Measurements from ENCODE around the gene CDC42EP4.

The CDC42EP4 gene

DNA sequence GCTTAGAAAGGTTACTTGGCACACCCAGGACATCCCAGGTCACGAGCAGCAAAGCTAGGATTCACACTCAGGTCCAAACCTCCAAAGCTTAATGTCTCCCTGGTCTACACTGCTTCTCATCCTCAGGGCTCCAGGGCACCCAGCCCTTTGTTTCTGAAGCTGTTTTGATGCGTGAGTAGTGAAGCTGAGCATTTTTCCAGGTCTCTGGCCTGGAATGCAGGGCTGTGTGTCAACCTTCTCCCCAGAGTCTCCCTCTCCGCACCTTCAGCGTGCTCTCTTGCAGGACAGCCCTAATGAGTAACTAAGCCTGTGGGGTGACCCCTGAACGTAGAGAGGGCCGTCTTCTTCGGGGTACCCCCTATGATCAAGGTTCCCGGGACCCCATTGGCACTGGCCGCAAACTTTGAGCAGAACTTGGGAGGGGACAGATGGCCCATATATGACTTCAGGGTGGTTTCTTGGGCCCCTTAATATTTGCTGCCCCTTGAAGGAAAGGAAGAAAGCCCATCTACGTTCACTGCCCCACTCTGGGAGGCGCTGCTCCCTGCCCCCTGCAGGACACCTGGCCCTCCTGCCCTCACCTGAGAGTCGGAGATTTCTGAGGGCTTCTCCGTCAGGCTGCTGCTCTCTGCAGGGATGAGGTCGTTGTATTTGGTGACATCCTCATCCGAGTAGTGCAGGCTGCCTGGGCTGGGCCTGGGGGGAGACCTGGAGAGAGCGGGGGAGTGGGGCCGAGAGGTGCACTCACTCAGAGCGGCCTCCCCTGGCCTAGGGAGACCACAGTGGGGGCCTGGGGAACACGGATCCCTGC lies 36.4 kb upstream of the CDC42EP4 start:
- in situ Hi-C loops (cut with HindIII; ENCODE audit: low pct_ligation_motif_present, low sequenced_read_pairs), result no loop called here
- no peak overlapping the region for H3K4me3 ChIP-seq (ENCODE audit: low read depth, low read length)
- no peak for TF ChIP-seq CTCF (IDR thresholded peaks at IDR 0.05; ENCODE audit: low read depth, low read length, missing control alignments)
- H3K27me3 ChIP-seq (replicated peaks), result no peaks in the 10 kb centered on the region
- DNase-seq, result no peak
- H3K36me3 ChIP-seq (replicated peaks), result no peaks in the 10 kb centered on the region
- H3K27ac ChIP-seq, result no peak overlapping the region

GRCh38 chr17:73347351-73347750 lies 35.5 kb upstream of the CDC42EP4 start:
- in situ Hi-C loops (cut with HindIII; ENCODE audit: low pct_ligation_motif_present, low sequenced_read_pairs), result no loop called here
- DNase-seq, result no peak
- H3K27me3 ChIP-seq (replicated peaks), result no peaks in the 10 kb centered on the region
- H3K36me3 ChIP-seq (replicated peaks), result no peaks in the 10 kb centered on the region
- no peak for TF ChIP-seq CTCF (IDR thresholded peaks at IDR 0.05; ENCODE audit: low read depth, low read length, missing control alignments)
- no peak overlapping the region for H3K4me3 ChIP-seq (ENCODE audit: low read depth, low read length)
- no peak overlapping the region for H3K27ac ChIP-seq

- in situ Hi-C loops (cut with HindIII; ENCODE audit: low pct_ligation_motif_present, low sequenced_read_pairs), result no loop called here
- DNase-seq, result no peak
- no peak for TF ChIP-seq CTCF (IDR thresholded peaks at IDR 0.05; ENCODE audit: low read depth, low read length, missing control alignments)
- Histone ChIP-seq H3K27ac (no peak overlapping the region), H3K36me3 (replicated peaks) (no peaks in the 10 kb centered on the region), H3K4me3 (ENCODE audit: low read depth, low read length) (no peak overlapping the region), H3K27me3 (replicated peaks) (no peaks in the 10 kb centered on the region)
Measured at GRCh38 chr17:73346501-73347162, 34.8 kb upstream of the CDC42EP4 start.

DNA sequence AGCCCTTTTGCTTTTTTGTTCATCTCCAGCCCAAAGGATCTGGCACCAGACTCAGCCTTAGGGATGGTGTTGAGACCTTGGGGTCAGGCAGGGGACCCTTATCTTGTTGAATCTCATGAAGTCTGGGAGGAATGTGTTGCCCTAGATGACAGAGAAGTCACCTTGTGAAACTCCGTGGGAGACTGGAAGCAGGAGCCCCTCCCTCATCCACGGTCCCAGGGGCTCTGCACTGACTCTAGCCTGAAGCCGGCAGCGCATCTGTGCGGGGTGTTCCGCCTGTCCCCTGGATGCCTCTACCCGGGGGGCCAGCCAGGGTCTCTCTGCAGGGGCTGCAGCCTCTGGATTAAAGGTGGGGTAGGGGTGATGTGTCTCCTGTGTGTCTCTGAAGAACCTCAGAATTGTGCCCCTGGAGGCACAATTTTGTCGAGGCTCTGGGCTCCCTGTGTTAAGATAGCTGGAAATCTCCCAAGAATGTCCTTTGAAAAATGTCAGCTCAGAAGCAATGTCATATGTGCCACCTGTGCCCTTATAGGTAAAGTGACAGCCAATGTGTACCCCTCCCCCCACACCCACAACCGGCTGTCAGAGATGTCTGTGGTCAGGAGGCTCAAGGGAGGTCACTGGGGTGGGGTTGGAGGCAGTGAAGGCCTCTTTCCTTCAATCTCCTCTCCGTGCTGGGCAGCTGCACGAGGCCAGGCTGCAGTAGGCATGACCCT lies 32.1 kb upstream of the CDC42EP4 start:
- no peak overlapping the region for H3K4me3 ChIP-seq (ENCODE audit: low read depth, low read length)
- in situ Hi-C loops (cut with HindIII; ENCODE audit: low pct_ligation_motif_present, low sequenced_read_pairs), result no loop called here
- peak overlapping the region; percentile 64 for H3K27ac ChIP-seq
- TF ChIP-seq CTCF (IDR thresholded peaks at IDR 0.05; ENCODE audit: low read depth, low read length, missing control alignments), result no peak
- no peak for DNase-seq
- H3K27me3 ChIP-seq (replicated peaks), result no peaks in the 10 kb centered on the region
- H3K36me3 ChIP-seq (replicated peaks), result no peaks in the 10 kb centered on the region

DNA sequence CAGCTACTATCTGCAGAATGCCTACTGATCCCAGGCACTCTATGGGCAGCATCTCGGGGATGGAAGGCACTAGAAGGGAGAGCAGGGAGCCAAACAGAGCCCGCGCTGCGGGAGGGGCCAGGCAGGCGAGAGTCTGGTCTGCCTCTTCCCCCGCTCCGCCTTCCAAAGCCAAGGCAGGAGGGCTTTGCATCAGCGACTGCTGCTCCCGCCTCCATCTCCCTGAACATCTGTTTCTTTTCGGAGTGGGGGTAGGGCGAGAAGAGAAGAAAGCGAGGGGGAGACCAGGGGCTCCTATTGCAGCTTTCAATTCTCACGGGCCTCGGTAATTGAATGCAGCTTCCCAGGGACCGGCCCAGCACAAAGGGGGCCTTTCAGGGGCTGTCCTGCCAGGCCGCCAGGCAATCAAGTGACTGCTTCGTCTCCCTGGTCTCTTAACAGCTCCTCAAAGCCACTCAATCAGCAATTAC lies 31.4 kb upstream of the CDC42EP4 start:
- in situ Hi-C loops (cut with HindIII; ENCODE audit: low pct_ligation_motif_present, low sequenced_read_pairs), result no loop called here
- no peak for TF ChIP-seq CTCF (IDR thresholded peaks at IDR 0.05; ENCODE audit: low read depth, low read length, missing control alignments)
- H3K27me3 ChIP-seq (replicated peaks), result no peaks in the 10 kb centered on the region
- peak overlapping the region; percentile 20 for H3K4me3 ChIP-seq (ENCODE audit: low read depth, low read length)
- DNase-seq, result peak; percentile 77
- H3K36me3 ChIP-seq (replicated peaks), result no peaks in the 10 kb centered on the region
- H3K27ac ChIP-seq, result peak overlapping the region; percentile 64
